ENCODE data around the gene BCAR1.

DNA sequence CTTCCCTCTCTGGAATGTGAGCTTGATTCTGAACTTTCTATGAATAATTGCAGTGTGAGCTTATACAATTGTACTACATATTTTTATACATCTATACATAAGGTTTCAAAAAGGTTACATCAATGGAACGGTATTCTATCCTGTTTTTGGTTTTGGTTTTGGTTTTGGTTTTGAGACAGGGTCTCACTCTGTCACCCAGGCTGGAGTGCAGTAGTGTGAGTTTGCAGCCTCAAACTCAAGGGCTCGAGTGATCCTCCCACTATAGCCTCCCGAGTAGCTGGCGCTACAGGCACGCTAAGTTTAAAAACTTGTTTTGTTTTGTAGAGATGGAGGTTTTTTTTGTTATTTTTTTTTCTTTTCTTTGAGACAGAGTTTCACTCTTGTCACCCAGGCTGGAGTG is 31.6 kb downstream of the BCAR1 start:
- TF ChIP-seq EZH2 (IDR thresholded peaks at IDR 0.05) = no peak
- TF ChIP-seq POLR2AphosphoS5 (IDR thresholded peaks at IDR 0.05; ENCODE audit: borderline replicate concordance, low read depth, low read length) = no peak
- no peak for TF ChIP-seq FOXP2 (optimal IDR thresholded peaks at IDR 0.05; ENCODE audit: control extremely low read depth, extremely low read length, insufficient read depth)
